H1 (cell line): ENCODE measurements around the gene S100A6.

Experiments
- KDM5A ChIP-seq: fragments of 200-600 bp; IDR thresholded peaks from 2 replicates; pipeline ENCODE4 v1.7.1; 2012; ENCODE audit warnings: mild to moderate bottlenecking, low read length, inconsistent platforms, mixed read lengths
- SRF ChIP-seq: IDR thresholded peaks from 2 replicates; pipeline ENCODE4 v1.6.1; 2011; ENCODE audit warnings: mild to moderate bottlenecking, low read depth, low read length, moderate library complexity
- TF ChIP-seq, protein P1 (sequence below), 3 experiments: IDR thresholded peaks; 1 replicate in 2 of 3; 2 replicates in 1 of 3; pipeline versions ENCODE4 v1.5.1 to v1.6.1; 2011; ENCODE audit warnings: low read length in 3 of 3, mild to moderate bottlenecking in 3 of 3, inconsistent platforms in 2 of 3, low read depth in 1 of 3, moderate library complexity in 1 of 3; ENCODE audit not compliant: insufficient read depth in 1 of 3; ENCODE audit errors: control extremely low read depth in 1 of 3

DNA sequence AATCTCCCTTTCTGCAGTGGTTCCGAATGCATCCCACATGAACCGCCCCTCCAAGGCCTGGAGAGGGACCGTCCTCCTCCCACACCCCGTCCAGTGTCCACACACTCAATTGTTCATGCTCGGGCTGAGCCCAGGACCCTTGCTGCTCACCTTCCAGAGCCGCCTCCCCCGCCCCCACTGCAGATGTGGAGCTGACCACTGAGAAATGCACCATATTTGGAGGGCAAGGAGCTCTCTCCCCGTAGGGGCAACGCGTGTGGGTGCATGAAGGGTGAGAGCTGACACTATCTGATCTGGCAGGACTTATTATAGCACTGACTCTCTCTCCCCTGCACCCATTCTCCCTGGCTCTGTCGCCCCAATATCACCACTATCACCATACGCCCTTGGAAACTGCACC lies 17.3 kb upstream of the S100A6 start:
- TF ChIP-seq, protein P1, sequence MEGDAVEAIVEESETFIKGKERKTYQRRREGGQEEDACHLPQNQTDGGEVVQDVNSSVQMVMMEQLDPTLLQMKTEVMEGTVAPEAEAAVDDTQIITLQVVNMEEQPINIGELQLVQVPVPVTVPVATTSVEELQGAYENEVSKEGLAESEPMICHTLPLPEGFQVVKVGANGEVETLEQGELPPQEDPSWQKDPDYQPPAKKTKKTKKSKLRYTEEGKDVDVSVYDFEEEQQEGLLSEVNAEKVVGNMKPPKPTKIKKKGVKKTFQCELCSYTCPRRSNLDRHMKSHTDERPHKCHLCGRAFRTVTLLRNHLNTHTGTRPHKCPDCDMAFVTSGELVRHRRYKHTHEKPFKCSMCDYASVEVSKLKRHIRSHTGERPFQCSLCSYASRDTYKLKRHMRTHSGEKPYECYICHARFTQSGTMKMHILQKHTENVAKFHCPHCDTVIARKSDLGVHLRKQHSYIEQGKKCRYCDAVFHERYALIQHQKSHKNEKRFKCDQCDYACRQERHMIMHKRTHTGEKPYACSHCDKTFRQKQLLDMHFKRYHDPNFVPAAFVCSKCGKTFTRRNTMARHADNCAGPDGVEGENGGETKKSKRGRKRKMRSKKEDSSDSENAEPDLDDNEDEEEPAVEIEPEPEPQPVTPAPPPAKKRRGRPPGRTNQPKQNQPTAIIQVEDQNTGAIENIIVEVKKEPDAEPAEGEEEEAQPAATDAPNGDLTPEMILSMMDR (IDR thresholded peaks at IDR 0.05; ENCODE audit: control extremely low read depth in 1 of 3, insufficient read depth in 1 of 3, low read depth in 1 of 3, low read length in 3 of 3) = no peak
- TF ChIP-seq SRF (no peak), KDM5A (no peak)
